NT2/D1 (cell line): ENCODE data around the gene CERKL.

ENCODE experiments used
- DNase-seq: peaks from one replicate; pipeline ENCODE4 v3.0.0-alpha.2; 2011; ENCODE audit warnings: low read depth, low spot score
- H3K27me3 ChIP-seq: 2 replicates; pipeline ENCODE4 v1.6.0; 2011; ENCODE audit warnings: mild to moderate bottlenecking; ENCODE audit not compliant: insufficient read length, insufficient read depth
- H3K36me3 ChIP-seq: 2 replicates; pipeline ENCODE4 v1.6.1; 2011; ENCODE audit warnings: mild to moderate bottlenecking, low read length, mixed read lengths; ENCODE audit not compliant: insufficient read depth, insufficient read length
- H3K4me1 ChIP-seq: 2 replicates; pipeline ENCODE4 v1.5.1; 2011; ENCODE audit not compliant: insufficient read depth, insufficient read length
- H3K4me3 ChIP-seq: 2 replicates; pipeline ENCODE4 v1.5.1; 2011; ENCODE audit warnings: low read depth; ENCODE audit not compliant: insufficient read length
- H3K9ac ChIP-seq: 2 replicates; pipeline ENCODE4 v1.6.0; 2011; ENCODE audit warnings: low read depth; ENCODE audit not compliant: insufficient read length
- H3K9me3 ChIP-seq: 2 replicates; pipeline ENCODE4 v1.5.1; 2011; ENCODE audit warnings: mild to moderate bottlenecking, low read length; ENCODE audit not compliant: insufficient read depth
- SUZ12 ChIP-seq: IDR thresholded peaks from 2 replicates; pipeline ENCODE4 v1.6.1; 2011; ENCODE audit not compliant: insufficient read length, insufficient read depth; ENCODE audit errors: extremely low read depth
- YY1 ChIP-seq: IDR thresholded peaks from 2 replicates; pipeline ENCODE4 v1.6.1; 2011; ENCODE audit not compliant: insufficient read length, insufficient read depth
- ZNF274 ChIP-seq: IDR thresholded peaks from 2 replicates; pipeline ENCODE4 v1.6.1; 2011; ENCODE audit warnings: mild to moderate bottlenecking, low read depth, low read length

The CERKL gene

GRCh38 chr2:181674461-181674860 is 17.6 kb upstream of the CERKL start:
- Histone ChIP-seq H3K4me1 (no peaks in the 10 kb centered on the region), H3K27me3 (peaks cover 96% of the 10 kb centered on the region), H3K9ac (no peak overlapping the region), H3K36me3 (no peaks in the 10 kb centered on the region), H3K9me3 (no peaks in the 10 kb centered on the region), H3K4me3 (no peak overlapping the region)
- no peak for DNase-seq
- TF ChIP-seq SUZ12 (no peak), YY1 (no peak), ZNF274 (no peak)

GRCh38 chr2:181673173-181673572 is 16.3 kb upstream of the CERKL start:
- TF ChIP-seq YY1 (no peak), ZNF274 (no peak), SUZ12 (no peak)
- Histone ChIP-seq H3K4me3 (no peak overlapping the region), H3K4me1 (no peaks in the 10 kb centered on the region), H3K9ac (no peak overlapping the region), H3K36me3 (no peaks in the 10 kb centered on the region), H3K27me3 (peaks cover 94% of the 10 kb centered on the region), H3K9me3 (no peaks in the 10 kb centered on the region)
- no peak for DNase-seq

DNA sequence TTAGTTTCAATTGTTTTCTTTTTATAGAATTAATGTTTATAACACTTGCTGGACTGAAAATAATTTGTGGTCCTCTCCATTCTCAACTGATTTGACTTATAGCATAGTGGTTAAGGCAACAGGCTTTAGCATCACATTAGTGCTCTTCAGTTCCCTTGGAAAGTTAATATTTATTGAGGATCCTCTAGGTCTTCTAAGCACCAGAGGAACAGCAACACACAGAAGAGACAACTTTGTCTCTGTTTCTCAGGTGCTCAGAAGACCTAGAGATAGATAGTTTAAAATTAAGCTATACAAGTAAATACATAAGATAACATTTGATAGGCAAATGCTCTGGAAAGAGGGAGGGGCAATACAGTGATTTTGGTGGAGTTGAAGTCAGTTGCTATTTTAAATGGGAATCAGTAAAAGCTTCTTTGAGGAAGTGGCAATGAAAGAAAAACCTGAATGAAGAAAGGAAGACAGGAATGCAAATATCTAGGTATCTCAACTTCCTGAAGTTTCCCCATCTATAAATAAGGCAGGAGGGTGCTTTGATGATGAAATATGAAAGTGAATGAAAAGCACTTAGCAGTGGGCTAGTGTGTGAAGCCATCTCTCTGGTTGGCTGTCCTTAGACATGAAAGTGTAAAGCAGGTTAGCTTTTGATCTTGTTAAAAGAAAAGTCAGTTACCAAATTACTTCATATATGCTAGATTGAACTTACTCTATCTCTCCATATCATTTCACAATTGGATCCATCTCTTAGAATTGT is 15.5 kb upstream of the CERKL start:
- no peak for TF ChIP-seq SUZ12
- TF ChIP-seq ZNF274 = no peak
- TF ChIP-seq YY1 = no peak
- Histone ChIP-seq H3K9me3 (no peaks in the 10 kb centered on the region), H3K4me3 (no peak overlapping the region), H3K27me3 (peaks cover 91% of the 10 kb centered on the region), H3K9ac (no peak overlapping the region), H3K36me3 (no peaks in the 10 kb centered on the region), H3K4me1 (no peaks in the 10 kb centered on the region)
- no peak for DNase-seq

- DNase-seq = no peak
- Histone ChIP-seq H3K4me1 (no peaks in the 10 kb centered on the region), H3K4me3 (no peak overlapping the region), H3K9ac (no peak overlapping the region), H3K9me3 (peaks cover 2% of the 10 kb centered on the region; the same call in 1 of the 2 replicates), H3K36me3 (no peaks in the 10 kb centered on the region), H3K27me3 (peaks cover 84% of the 10 kb centered on the region)
- no peak for TF ChIP-seq ZNF274
- no peak for TF ChIP-seq SUZ12
- TF ChIP-seq YY1 = no peak
These were observed 13.7 kb upstream of the CERKL start for GRCh38 chr2:181670632-181671031.

DNA sequence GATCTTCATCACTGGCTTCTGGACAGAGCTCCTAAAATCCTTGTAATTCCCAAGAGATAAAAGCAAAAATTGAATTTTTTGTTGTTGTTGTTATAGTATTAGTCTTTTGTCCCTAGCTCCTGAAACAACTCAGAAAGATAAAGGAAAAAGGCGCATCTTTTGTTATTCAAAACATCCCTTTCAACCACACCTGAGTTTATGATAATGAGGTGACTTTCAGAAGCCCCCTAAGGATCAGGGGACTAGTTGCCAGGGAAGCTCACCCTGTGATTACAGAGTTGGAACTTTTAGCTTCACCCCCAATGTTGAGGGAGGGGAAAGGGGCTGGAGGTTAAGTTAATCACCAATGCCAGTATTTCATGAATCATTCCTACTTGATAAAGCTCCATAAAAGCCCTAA is 10.3 kb upstream of the CERKL start:
- Histone ChIP-seq H3K36me3 (no peaks in the 10 kb centered on the region), H3K4me1 (no peaks in the 10 kb centered on the region), H3K9me3 (peaks cover 6% of the 10 kb centered on the region; the same call in 1 of the 2 replicates), H3K9ac (no peak overlapping the region), H3K4me3 (no peak overlapping the region), H3K27me3 (peaks cover 67% of the 10 kb centered on the region)
- DNase-seq = no peak
- no peak for TF ChIP-seq YY1
- TF ChIP-seq SUZ12 = no peak
- TF ChIP-seq ZNF274 = no peak

DNA sequence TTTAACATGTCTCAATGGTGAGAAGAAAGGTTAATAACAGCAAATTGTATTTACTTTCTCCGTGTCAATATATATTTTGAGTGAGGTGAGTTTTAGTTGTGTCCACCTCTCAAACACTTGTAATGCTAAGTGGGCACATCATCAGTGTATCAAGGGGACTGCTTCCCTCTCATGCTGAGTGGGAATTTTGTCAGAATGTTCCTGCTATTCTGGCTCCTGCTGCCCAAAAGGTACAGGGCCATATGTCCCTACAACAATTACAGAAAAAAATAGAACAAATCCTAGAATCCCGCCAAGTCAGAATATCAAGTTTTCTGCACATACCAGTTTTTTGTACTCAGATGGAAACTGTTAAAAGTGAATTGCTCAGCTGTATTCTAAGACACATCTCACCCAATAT is 5.4 kb upstream of the CERKL start:
- Histone ChIP-seq H3K27me3 (peaks cover 74% of the 10 kb centered on the region), H3K4me1 (peaks cover 2% of the 10 kb centered on the region), H3K36me3 (no peaks in the 10 kb centered on the region), H3K9me3 (peaks cover 6% of the 10 kb centered on the region; the same call in 1 of the 2 replicates), H3K4me3 (no peak overlapping the region), H3K9ac (no peak overlapping the region)
- TF ChIP-seq YY1 (no peak), SUZ12 (no peak), ZNF274 (no peak)
- no peak for DNase-seq

- Histone ChIP-seq H3K4me1 (peaks cover 2% of the 10 kb centered on the region), H3K4me3 (no peak overlapping the region), H3K9ac (no peak overlapping the region), H3K9me3 (no peaks in the 10 kb centered on the region), H3K36me3 (no peaks in the 10 kb centered on the region), H3K27me3 (peaks cover 80% of the 10 kb centered on the region)
- no peak for TF ChIP-seq YY1
- TF ChIP-seq ZNF274 = no peak
- no peak for TF ChIP-seq SUZ12
- no peak for DNase-seq
These were observed 3.3 kb upstream of the CERKL start for GRCh38 chr2:181660181-181660580.
